Stimulated activated CD4-positive, alpha-beta T cell treated with anti-CD3 and anti-CD28 coated beads, Interleukin-4, amount 100 ng/mL, for 1 hour (primary cell): ENCODE measurements around the gene TBC1D5.

Source experiments
- DNase-seq: peaks from one replicate; pipeline ENCODE4 v3.0.0-alpha.2; 2020

Gene TBC1D5

GRCh38 chr3:17584066-17584465, 158.4 kb downstream of the TBC1D5 start:
- no peak for DNase-seq

- DNase-seq: no peak
Measured at GRCh38 chr3:17583530-17583929, 158.9 kb downstream of the TBC1D5 start.

GRCh38 chr3:17581421-17582080, 160.9 kb downstream of the TBC1D5 start:
- no peak for DNase-seq

- no peak for DNase-seq
Measured at GRCh38 chr3:17580901-17581300, 161.5 kb downstream of the TBC1D5 start.

- no peak for DNase-seq
Measured at GRCh38 chr3:17579289-17580031, 163.0 kb downstream of the TBC1D5 start.

GRCh38 chr3:17577796-17578520, 164.5 kb downstream of the TBC1D5 start:
- DNase-seq: no peak

GRCh38 chr3:17573396-17573795, 169.0 kb downstream of the TBC1D5 start:
- DNase-seq: no peak

GRCh38 chr3:17571686-17572085, 170.7 kb downstream of the TBC1D5 start:
- DNase-seq: no peak

- DNase-seq: no peak
Measured at GRCh38 chr3:17562845-17563244, 179.6 kb downstream of the TBC1D5 start.

- DNase-seq: no peak
Measured at GRCh38 chr3:17558565-17558964, 183.9 kb downstream of the TBC1D5 start.

- DNase-seq: no peak
Measured at GRCh38 chr3:17557749-17558463, 184.5 kb downstream of the TBC1D5 start.

- no peak for DNase-seq
Measured at GRCh38 chr3:17555525-17555924, 186.9 kb downstream of the TBC1D5 start.

- DNase-seq: no peak
Measured at GRCh38 chr3:17554078-17554477, 188.4 kb downstream of the TBC1D5 start.

GRCh38 chr3:17553080-17553479, 189.4 kb downstream of the TBC1D5 start:
- no peak for DNase-seq

- DNase-seq: no peak
Measured at GRCh38 chr3:17552351-17552750, 190.1 kb downstream of the TBC1D5 start.

GRCh38 chr3:17551895-17552294, 190.5 kb downstream of the TBC1D5 start:
- no peak for DNase-seq

GRCh38 chr3:17551333-17551732, 191.1 kb downstream of the TBC1D5 start:
- no peak for DNase-seq

GRCh38 chr3:17550624-17551023, 191.8 kb downstream of the TBC1D5 start:
- no peak for DNase-seq

GRCh38 chr3:17546500-17547255, 195.8 kb downstream of the TBC1D5 start:
- DNase-seq: no peak

- no peak for DNase-seq
Measured at GRCh38 chr3:17544632-17545031, 197.8 kb downstream of the TBC1D5 start.

- DNase-seq: no peak
Measured at GRCh38 chr3:17542591-17542990, 199.8 kb downstream of the TBC1D5 start.

- DNase-seq: no peak
Measured at GRCh38 chr3:17539436-17539835, 203.0 kb downstream of the TBC1D5 start.

GRCh38 chr3:17535274-17535673, 207.2 kb downstream of the TBC1D5 start:
- DNase-seq: no peak
